ENCODE measurements around the gene FLG. TPM values are rescaled to one million over a fixed set of nuclear protein-coding genes. Genes with fewer than 3 reads are reported as not detected.

The FLG gene
- under 0.01 TPM in 1 of 2 replicates, not detected in the other for total RNA-seq

DNA sequence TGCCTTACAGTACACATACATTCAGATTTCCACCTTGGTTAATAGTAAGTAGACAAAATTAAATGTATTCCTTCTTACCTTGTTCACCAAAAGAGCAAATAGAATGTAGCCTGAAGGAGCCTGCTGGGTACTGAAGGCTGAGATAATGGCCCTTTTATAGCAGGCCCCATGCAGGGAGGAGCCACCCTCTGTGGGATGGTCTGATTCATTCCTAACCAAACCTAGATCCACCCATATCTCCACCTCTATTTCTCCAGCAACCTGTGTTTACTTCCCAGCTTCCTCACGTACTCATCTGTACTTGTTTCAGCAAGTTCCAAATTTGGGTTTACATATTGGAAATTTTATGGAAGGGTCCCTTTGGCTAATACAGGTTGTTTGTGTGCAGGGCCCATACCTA is at the start of gene FLG:
FLG (minus strand) TSS at position 129 of the 400 bp plus-strand sequence. CDS start 9,783 bp downstream, outside the sequence.

DNA sequence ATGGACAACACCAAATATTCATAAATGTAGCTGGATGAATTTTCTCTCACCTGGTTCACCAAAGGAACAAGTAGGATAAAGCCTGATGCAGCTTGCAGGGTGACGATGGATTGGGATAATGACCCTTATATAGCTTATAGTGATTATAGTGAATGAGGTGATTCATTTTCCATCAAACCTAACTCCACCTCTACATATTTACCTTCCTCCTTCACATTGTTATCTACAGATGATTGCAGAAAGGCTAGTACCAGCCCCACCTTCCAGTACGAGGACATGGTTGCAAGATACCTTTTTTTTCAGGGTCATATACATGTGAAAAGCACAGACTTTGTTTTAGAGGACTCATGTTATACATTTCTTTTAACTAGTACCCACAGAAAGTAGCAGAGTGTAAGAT is 34.9 kb upstream of the FLG start, which contains the start of gene FLG2:
FLG2 (minus strand) TSS at position 101 of the 400 bp plus-strand sequence. CDS start 1,122 bp downstream, outside the sequence.

Other genes starting within 250 kb of the FLG start
- not detected in 2 replicates for gene TCHHL1, start 236.2 kb downstream of the FLG start, total RNA-seq
- gene TCHH, start 209.8 kb downstream of the FLG start, total RNA-seq = 0.11 and 0.39 TPM in 2 replicates
- gene RPTN, start 166.0 kb downstream of the FLG start, total RNA-seq = not detected in 2 replicates
- not detected in 2 replicates for gene HRNR, start 101.0 kb downstream of the FLG start, total RNA-seq
- gene FLG2, start 34.8 kb upstream of the FLG start, total RNA-seq = under 0.01 TPM in 1 of 2 replicates, not detected in the other
- gene CRNN, start 89.0 kb upstream of the FLG start, total RNA-seq = not detected in 2 replicates
- gene LCE5A, start 185.6 kb upstream of the FLG start, total RNA-seq = not detected in 2 replicates
- not detected in 2 replicates for gene CRCT1, start 189.2 kb upstream of the FLG start, total RNA-seq
- not detected in 2 replicates for gene LCE3E, start 241.5 kb upstream of the FLG start, total RNA-seq